Keratinocyte (primary cell): Measurements from ENCODE around the gene FLNC.

Experiments
- EZH2 ChIP-seq: IDR thresholded peaks from one replicate; pipeline ENCODE4 v1.6.1; 2012; ENCODE audit warnings: inconsistent platforms, mild to moderate bottlenecking, low read length, moderate library complexity
- TF ChIP-seq, protein P1 (sequence below), 3 experiments: IDR thresholded peaks in 1 of 3; conservative IDR thresholded peaks in 1 of 3; optimal IDR thresholded peaks in 1 of 3; 2 replicates in 2 of 3; 3 replicates in 1 of 3; pipeline versions ENCODE3 to v1.5.1; 2011; ENCODE audit warnings: low read length in 3 of 3, mild to moderate bottlenecking in 3 of 3, moderate library complexity in 2 of 3, control low read depth in 1 of 3, inconsistent platforms in 1 of 3; ENCODE audit not compliant: insufficient read depth in 2 of 3; ENCODE audit errors: extremely low read depth in 1 of 3

DNA sequence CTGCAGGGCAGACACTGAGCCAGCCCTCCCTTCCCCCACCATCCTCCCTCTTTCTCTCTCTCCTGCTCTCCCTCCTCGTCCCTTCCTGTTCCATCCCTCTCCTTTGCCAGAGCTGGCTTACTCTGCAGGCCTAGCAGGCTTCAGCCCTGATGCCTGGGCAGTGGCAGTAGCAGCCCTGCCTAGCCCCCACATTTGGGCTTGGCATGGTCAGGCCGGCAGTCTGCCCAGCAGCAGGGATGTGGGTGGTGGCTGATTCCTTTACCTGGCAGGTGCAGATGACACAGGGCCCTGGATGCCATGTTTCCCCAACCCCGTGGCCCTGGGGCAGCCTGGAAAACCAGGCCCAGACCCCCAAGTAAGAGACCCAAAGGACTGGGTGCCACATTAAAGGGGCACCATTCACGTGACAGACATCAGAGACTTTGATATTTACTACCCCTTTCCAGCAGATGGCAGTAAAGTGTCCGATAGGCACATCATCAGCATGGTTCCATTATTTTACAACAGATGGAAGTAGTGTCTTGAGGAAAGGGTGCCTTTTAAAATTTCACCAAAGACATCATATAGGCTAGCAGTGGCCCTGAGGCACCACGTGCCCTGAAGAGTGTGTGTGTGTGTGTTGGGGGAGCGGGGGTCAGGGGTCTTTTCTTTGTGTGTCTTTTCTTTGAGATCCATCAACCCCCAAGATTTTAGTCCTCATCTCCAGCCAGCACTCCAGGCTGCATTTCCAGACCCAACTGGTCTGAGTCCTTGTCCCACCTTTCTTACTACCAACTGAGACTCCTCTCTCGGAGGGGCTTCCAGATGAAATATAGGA, 74.4 kb downstream of the FLNC start:
- TF ChIP-seq, protein P1, sequence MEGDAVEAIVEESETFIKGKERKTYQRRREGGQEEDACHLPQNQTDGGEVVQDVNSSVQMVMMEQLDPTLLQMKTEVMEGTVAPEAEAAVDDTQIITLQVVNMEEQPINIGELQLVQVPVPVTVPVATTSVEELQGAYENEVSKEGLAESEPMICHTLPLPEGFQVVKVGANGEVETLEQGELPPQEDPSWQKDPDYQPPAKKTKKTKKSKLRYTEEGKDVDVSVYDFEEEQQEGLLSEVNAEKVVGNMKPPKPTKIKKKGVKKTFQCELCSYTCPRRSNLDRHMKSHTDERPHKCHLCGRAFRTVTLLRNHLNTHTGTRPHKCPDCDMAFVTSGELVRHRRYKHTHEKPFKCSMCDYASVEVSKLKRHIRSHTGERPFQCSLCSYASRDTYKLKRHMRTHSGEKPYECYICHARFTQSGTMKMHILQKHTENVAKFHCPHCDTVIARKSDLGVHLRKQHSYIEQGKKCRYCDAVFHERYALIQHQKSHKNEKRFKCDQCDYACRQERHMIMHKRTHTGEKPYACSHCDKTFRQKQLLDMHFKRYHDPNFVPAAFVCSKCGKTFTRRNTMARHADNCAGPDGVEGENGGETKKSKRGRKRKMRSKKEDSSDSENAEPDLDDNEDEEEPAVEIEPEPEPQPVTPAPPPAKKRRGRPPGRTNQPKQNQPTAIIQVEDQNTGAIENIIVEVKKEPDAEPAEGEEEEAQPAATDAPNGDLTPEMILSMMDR (optimal IDR thresholded peaks at IDR 0.05 in 1 of 3, IDR thresholded peaks at IDR 0.05 in 1 of 3, conservative IDR thresholded peaks at IDR 0.05 in 1 of 3; ENCODE audit: extremely low read depth in 1 of 3, insufficient read depth in 2 of 3, low read length in 3 of 3) = peak; percentile 68 to 69 (median 69)
- TF ChIP-seq EZH2 = no peak
